ENCODE measurements around the gene CHST8.
"Not testable (repeated sequence)": the region's sequence is repeated elsewhere in the genome, so short reads cannot be mapped to it uniquely, and the experiment has no call there.

The CHST8 gene, protein sequence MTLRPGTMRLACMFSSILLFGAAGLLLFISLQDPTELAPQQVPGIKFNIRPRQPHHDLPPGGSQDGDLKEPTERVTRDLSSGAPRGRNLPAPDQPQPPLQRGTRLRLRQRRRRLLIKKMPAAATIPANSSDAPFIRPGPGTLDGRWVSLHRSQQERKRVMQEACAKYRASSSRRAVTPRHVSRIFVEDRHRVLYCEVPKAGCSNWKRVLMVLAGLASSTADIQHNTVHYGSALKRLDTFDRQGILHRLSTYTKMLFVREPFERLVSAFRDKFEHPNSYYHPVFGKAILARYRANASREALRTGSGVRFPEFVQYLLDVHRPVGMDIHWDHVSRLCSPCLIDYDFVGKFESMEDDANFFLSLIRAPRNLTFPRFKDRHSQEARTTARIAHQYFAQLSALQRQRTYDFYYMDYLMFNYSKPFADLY

DNA sequence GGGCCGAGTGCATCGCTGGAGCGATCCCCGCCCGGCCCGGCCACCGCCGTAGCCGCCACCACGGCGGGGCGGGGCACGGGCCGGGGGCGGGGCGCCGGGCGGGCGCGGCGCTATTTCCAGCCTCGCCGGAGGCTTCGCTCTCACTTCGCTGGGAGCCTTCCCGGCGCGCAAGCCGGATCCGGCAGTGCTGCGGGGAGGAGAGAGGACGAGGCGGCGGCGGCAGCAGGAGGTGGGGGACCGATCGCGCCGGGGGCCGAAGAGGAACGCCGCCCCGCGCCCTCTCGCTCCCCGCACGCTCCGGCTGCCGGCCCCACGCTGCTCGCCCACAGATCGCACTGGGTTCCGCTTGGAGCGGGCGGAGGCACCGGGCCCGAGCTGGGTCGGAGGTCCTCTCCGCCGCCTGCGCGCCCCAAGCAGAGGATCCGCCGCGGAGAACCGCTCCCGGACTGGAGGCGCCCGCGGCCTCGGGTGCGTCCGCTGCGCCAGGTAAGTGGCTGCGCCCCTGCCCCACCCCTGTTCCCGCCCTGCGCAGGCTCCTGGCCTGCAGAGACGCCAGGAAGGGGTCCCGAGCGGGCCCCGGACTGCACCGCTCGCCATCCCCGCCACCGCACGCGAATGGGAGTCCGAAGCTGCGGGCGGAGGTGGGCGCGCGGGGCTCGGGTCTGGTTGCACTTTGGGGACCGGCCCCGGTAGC is at the start of gene CHST8:
Gene CHST8, plus strand, starts transcription at position 143 of the 694 bp plus-strand sequence. CDS start 67,309 bp downstream, outside the sequence.
- no peak for DNase-seq

DNA sequence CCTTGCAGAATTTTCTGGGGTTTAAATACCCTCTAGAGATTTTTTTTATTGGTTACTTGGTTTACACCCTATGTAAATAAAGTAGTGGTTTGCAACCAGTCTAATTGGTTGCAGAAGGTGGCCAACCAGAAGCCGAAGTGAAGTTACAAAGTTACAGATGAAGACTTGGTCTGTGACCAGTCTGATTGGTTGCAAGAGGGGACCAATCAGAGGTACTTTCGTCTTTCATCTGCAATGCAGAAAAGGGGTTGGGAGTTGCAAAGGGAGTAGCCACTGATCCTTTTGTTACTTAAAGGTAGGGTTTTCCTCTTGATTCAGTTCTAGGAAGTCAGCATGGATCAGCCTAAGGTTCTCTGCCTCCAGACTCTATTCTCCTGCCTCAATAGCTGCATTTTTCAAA is 48.8 kb upstream of the CHST8 start:
- no peak for DNase-seq

DNA sequence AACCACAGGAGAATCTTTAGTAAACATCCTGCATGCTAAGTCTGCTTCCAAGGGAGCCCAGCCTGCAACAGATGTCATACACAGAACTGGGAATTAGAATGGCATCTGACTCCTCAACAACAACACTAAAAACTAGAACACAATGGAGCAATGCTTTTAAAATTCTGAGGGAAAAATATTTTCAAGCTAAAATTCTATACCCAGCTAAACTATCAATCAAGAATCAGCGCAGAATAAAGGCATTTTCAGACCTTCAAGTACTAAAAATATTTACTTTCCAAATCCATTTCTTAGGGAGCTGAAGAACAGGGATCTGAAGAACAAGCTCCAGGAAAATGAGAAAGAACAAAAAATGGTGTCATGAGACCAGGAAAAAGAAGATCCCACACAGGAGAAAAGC is 46.9 kb upstream of the CHST8 start:
- no peak for DNase-seq

DNA sequence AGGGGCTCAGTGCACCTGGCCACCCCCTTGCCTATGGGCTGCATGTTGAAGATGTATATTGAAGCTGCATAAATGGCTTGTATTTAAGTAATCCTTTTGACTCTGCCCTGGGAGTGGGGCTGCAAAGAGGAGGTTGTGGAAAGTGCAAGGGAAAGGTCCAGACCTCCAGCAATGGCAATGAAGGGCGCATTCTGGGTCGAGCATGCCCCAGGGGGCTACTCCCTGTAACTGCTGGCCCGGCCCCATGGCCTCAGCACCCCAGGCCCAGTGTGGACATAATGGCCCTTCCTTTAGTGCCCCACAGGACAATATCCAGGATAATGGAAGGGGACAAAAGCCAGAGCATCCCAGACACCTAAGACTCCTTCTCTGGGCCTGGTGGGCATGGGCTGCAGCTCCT is 43.1 kb upstream of the CHST8 start:
- DNase-seq = no peak

DNA sequence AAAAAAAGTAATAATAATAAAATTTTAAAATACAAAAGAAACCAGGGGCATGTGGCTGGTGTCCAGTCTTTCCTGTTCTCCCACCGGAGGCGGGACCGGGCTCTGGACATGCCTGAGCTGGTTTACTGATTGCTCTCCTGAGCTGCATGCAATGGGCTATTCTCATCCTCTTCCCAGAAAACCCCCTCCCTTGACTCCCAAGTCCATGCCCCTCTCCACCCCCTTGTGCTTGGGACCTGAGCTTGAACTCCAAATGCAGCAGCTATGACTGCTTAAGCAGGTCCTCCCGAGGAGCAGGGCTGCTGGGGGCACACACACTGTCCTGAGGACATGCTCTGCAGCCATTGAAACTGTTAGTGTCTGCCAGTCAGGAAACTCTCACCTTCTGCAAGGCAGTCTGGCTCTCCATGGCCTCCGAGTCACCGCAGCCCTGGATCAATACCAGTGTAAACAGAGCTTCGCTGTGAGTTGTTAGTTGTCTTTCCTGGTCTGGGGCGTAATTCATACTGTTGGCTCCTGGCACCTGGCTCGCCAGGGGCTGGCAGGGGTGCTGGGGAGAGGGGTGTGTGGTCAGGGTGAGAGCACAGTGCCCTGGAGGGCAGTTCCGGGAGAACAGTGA is 41.6 kb upstream of the CHST8 start:
- DNase-seq = no peak

DNA sequence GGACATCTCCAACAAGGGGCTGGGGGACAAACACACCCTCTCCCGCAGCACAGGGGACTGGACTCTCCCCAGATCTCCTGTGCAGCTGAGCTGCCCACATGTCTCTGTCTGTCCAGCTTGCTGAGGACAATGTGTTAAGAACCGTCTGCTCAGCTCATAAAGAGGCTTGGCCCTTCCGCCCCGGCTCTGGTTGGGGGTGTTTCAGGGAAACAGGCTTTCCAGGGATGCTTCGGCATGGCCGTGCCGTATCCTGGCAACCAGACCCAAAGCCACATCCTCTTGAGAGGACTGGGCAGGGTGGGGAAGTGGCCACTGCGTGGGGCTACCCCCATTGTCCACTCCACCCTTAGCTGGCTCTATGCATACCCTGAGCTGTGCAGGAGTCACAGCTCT is 41.1 kb upstream of the CHST8 start:
- DNase-seq = no peak

DNA sequence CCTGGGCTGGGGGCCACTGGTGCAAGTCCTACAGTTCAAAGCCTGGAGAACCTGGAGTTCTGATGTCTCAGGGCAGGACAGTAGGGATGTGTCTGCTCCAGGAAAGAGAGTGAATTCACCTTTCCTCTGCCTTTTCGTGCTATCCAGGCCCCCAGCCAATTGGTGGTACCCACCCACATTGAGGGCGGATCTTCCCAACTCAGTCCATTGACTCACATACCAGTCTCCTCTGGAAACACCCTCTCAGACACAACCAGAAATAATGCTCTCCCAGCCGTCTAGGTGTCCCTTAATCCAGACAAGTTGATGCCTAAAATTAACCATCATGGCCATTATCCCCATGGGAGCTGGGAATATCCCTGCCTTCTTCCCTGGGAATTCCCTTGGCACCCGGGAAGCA is 38.8 kb upstream of the CHST8 start:
- no peak for DNase-seq

DNA sequence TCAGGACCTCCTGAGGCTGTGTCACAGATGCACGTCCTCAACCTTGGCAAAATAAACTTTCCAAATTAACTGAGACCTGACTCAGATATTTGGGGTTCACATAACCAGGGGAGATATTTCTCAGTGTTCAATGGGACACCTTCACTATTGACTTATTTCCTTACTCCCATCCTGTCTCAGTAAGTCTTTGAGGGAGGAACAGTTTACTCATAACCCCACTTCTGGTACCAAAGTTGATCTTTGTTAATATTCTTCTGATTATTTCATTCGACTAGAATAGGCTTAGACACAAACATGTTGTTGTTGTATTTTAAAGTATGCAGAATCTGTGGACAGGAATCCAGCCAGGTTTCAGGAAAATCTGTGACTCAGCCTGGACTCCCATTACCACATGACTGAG is 34.6 kb upstream of the CHST8 start:
- no peak for DNase-seq

DNA sequence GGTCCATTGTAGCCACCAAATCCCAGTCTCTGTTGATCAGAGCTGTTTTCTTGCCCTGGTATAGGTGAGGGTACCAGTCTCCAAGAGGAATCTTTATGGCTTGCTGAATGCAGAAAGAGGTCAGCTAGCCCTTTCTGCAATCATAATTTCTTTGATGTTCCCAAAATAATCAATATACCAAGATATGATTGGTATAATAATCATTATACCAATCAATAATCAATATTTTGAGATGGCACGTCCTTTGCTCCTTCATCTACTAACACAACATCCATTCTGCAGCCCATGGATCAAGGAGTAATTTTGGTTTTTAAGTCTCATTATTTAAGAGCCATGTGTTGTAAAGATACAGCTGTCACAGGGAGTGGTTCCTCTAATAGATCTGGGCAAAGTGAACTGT is 31.5 kb upstream of the CHST8 start:
- DNase-seq = no peak

DNA sequence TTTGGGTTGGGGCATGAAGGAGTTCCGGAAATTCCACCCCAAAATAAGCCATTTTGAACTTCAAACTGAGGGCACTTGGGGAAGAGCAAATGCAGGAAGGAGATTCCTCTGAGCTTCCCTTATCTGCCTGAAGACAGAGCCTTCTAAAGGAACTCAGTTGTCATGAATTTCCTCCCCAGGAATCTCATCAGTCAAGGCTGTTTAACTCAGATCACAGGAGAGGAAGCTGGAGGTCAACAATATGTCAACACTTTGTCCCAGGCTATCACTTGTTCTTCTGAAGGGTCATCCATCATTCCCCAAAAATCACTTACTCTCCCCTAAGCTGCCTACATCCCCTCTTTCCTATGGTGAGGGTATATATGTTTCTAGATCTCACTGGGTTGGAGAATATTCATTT is 26.0 kb upstream of the CHST8 start:
- no peak for DNase-seq

DNA sequence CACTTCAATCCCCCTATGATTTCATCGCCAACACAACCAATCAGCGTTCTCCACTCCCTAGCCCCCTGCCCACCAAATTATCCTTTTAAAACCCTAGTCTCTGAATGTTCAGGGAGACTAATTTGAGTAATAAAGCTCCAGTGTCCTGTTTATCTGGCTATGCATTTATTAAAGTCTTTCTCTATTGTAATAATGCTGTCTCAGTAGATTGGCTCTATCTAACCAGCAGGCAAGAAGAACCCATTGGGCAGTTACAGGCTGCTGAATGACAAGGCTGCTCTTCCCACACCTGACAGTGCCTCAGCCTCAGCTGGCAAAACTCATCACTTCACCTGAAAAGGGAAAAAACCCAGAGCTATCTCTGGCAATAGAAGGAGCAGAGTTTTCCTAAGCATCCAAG is 20.2 kb upstream of the CHST8 start:
- no peak for DNase-seq

DNA sequence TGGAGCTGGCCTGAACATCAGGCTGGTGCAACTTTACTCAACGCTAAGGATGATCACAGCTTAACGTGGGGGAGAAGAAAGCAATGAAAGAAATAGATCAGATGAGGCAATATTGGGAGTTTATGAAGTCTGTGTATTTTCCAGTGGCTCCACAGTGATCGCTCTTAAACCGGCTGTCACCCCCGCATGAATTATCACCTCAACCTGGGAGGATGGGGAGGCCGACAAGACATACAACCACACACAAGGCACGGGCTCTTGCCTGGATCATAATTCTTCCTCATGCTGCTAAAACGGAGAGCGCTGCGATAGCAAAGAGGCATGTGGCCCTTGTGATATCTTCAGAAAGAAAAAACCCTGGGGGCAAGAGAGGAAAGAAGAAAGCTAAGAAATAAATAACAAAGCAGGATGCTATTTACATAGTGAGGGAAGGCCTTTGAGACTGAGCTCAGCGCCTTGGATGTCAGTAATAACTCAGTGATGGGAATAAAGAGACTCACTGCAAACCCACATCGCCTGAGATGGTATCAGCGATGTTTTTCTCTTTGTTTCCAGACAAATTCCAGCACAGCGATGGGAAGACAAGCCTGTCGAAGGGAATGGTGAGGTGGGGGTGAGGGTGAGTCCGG is 19.1 kb upstream of the CHST8 start:
- DNase-seq = no peak

DNA sequence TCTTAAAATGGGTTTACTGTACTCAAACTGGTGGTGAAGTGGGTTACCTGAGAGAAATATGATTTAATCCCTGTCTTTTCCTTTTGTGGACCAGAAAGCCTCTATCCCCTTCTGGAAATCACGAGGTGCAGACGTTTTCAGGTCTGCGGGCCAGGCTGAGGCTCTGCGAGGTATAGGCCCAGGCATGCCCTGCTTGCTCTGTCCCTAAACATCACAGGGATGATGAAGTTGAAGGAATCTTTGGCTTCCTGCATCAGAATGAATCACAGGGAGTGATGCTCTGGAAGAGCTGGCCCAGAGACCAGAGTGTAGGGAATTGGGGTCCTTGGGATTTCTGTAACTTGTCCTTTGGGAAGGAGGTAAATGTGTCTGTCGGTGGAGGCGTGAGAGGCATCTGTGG is 18.4 kb upstream of the CHST8 start:
- DNase-seq = no peak

DNA sequence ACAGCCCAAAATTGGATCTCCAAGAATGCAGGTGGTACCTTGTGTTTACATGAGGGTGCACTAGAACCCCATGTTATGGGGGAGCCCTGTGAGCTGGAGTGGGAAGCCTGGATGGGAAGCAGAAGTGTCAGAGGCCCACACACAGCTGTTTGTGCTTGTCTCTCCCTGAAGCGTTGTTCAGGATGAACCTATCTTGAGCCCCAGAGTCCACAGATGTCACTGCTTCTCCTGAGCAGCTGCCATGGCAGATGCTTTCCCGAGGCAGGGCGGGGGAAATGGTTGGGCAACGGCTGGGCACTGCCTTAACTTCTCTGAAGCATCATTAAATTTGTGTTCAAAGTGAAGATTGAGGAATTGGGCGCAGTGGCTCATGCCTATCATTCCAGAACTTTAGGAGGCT is 17.1 kb upstream of the CHST8 start:
- DNase-seq = no peak

DNA sequence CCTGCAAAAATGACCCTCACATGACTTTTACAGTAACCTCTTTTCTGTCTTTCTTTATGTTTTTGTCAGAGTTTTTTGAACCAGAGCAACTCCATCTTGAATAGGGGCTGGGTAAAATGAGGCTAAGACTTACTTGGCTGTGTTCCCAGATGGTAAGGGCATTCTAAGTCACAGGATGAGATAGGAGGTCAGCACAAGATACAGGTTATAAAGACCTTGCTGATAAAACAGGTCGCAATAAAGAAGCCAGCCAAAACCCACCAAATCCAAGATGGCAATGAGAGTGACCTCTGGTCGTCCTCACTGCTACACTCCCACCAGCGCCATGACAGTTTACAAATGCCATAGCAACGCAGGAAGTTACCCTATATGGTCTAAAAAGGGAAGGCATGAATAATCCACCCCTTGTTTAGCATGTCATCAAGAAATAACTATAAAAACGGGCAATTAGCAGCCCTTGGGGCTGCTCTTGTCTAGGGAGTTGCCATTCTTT is 15.9 kb upstream of the CHST8 start:
- DNase-seq = not testable (repeated sequence)

DNA sequence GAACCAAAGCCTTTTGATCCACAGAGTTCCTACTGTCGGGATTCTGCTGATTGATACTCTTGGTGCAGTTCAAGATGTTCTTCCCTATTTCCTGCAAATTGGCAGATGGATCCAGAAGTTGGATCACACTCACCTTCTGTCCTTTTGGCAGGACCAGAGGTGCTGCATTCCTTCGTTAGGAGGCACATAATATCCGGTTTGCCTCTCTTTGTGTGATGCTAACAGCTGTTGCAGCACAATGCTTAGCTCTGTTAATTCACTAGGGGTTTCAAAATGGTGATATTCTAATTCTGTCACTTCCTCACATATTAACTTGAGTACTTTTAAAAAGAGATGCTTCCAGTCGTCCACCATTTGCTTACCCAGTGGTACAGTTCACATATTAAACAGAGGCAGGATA is 15.2 kb upstream of the CHST8 start:
- no peak for DNase-seq

DNA sequence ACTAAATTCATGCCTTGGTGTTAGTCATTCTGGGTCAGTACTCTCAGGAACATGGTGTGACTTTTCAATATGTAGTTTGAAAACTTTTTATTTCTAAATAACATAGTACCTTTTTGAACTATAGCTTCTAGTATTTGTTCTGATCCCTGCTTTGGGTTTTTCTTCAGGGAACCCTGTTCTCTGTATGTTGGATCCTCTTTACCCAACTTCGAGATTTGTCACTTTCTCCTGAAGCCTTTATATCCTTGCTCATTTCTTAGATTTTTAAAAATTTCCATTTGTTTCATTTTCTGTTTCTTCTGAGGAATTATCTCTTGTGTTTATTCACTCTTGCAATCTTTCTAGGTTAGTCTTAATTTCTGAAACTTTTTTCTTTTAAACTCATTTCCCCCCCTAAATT is 12.4 kb upstream of the CHST8 start:
- no peak for DNase-seq

DNA sequence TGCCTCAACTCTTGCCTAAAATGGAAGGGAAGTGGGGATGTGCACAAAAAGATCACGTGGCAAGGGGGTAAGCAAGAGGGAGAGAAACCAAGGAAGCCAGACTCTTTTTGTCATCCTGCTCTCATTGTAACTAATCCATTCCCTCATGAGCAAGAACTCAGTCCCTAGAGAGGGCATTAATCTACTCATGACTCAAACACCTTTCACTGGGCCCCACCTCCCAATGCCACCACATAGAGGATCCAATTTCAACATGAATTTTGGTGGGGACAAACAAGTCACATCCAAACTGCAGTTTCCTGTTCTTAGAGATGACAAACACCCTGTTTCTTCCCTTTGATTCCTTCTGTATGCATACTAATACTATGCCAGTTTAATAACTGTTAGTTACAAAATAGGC is 11.2 kb upstream of the CHST8 start:
- DNase-seq = no peak

DNA sequence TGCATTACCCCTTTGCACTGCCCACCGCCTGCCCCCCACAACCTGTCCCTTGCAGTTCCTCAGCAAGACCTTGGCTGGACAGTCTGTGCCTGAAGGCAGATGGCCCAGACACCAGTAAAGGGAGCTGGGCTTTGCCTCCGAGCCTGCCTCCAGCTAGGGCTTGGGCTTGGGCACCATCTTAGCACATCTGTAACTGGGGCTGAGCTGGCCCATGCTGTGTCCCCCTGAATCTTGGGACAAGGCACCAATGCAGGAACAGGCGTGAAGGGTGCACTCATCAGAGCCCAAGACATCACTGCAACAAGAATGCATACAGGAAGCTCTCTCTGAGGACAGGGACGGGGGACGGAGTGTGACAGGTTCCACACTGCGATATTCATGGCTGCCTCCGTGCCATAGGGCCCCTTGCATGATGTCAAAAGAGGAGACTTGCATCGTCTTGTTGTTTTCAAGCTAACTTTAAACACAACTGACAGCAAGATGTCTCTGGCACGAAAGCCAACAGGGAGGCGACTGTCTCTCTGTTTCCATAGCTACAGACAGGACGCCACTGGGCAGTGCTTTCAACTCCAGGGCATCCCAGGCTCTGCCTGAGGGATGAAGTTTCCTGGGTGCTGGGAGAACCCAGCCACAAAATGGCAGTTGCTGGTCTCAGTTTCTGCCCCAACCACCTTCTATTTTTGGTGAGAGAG is 8.7 kb upstream of the CHST8 start:
- no peak for DNase-seq

DNA sequence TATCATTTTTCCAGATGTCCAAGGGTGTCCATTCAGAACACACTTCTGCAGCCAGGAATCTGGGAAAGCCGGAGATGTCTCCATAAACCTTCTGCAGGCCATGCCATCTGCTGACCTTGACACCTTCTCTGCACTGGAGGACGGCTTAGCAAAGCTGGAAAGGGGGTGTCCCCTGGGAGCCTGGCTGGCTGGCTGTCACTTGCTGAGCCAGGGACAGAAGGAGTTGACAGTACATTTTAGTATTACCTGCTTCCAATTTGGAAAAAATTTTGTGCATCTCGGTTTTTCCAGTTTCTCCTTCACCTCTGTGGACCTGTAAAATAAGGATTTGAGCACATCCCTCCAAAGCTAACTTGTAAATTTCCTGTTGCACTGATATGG is 8.1 kb upstream of the CHST8 start:
- DNase-seq = no peak

DNA sequence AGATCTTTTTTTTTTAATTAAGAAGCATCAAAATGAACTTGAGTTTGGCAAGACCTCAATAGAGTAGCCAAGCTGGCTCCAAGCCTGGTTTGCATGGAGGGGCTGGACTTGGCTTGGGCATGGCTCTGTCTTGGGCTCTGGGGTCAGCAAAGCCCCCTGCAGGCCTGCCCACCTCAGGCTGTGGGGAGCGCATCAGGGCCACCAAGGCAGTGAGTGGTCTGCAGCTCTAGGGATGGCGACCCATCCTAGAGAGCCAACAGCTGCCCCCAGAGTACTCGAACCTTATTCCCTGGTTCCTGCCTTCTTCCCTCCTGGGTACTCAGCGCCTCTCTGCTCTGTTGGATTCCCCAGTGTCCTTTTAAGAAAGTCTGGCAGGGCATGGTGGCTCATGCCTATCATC is 5.4 kb upstream of the CHST8 start:
- DNase-seq = no peak

DNA sequence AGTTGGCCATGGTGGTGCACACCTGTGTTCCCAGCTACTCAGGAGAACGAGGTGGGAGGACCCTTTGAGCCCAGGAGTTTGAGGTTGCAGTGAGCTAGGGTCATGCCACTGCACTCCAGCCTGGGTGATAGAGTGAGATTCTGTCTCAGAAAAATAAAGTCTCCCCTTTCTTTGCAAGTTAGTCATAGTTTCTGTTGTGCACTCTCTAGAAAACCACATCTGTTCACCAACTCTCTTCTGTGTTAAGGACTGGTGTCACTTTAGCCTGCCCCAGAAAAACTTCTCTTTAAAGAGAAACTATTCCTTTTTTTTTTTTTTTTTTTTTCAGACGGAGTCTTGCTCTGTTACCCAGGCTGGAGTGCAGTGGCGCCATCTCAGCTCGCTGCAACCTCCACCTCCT is 4.9 kb upstream of the CHST8 start:
- no peak for DNase-seq

DNA sequence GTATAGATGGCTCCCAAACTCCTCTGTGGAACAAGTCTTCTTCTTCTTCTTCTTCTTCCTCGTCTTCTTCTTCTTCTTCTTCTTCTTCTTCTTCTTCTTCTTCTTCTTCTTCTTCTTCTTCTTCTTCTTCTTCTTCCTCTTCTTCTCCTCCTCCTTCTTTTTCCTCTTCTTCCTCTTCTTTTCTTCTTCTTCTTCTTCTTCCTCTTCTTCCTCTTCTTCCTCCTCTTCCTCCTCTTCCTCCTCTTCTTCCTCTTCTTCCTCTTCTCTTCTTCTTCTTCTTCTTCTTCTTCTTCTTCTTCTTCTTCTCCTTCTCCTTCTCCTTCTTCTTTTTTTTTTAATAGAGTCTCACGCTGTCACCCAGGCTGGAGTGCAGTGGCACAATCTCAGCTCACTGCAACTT is 3.4 kb upstream of the CHST8 start:
- DNase-seq = not testable (repeated sequence)

Data from bone marrow (tissue), 2 donors.